Panc1 (cell line): Measurements from ENCODE around the gene FAM83G. TPM values are rescaled to one million over a fixed set of nuclear protein-coding genes. Genes with fewer than 3 reads are reported as not detected.

Experiments used
- ATAC-seq: fragments of 200-7000 bp; cut with Tn5 transposase; 2 replicates; pipeline ENCODE4 v1.9.1; 2020; ENCODE audit warnings: mild to moderate bottlenecking, moderate library complexity
- BruUV-seq: library from RNA; stranded (reverse); fragments of 400-500 nt; replicated peaks from 2 replicates; lab custom pipeline; 2021; lab: Mats Ljungman, UMichigan
- CTCF ChIA-PET: fragments of 300-600 bp; sonication (Branson Sonifier 250); formaldehyde crosslinking; loops from one replicate; lab custom pipeline; 2022; ENCODE audit warnings: antibody characterized with exemption; lab: Charles Lee
- POLR2A ChIA-PET: fragments of 300-600 bp; sonication (Branson Sonifier 250); formaldehyde crosslinking; loops from one replicate; lab custom pipeline; 2022; ENCODE audit warnings: antibody characterized with exemption; lab: Charles Lee
- DNase-seq: peaks from one replicate; pipeline ENCODE4 v3.0.0-alpha.2; 2010; ENCODE audit warnings: low read depth, low spot score
- H3K27ac ChIP-seq: 2 replicates; pipeline ENCODE4 v1.5.1; 2011; ENCODE audit warnings: mild to moderate bottlenecking, low read length, inconsistent platforms
- H3K27me3 ChIP-seq: fragments of 200-500 bp; sonication (Bioruptor generic); 2 replicates; pipeline ENCODE4 v1.6.0; 2014; ENCODE audit warnings: low read length, inconsistent platforms; ENCODE audit not compliant: control insufficient read depth, insufficient read depth
- H3K36me3 ChIP-seq: fragments of 200-500 bp; sonication (Bioruptor generic); 2 replicates; pipeline ENCODE4 v1.5.1; 2014; ENCODE audit warnings: inconsistent platforms, mild to moderate bottlenecking, low read length, moderate library complexity; ENCODE audit not compliant: control insufficient read depth, insufficient read depth
- H3K4me1 ChIP-seq: 2 replicates; pipeline ENCODE4 v1.5.1; 2011; ENCODE audit warnings: inconsistent platforms, mild to moderate bottlenecking, low read length, moderate library complexity; ENCODE audit not compliant: control insufficient read depth, insufficient read depth
- H3K4me3 ChIP-seq, 2 experiments: 2 replicates each; pipeline ENCODE4 v1.5.1; 2011 to 2012; ENCODE audit warnings: low read depth in 2 of 2, low read length in 2 of 2, mild to moderate bottlenecking in 2 of 2, inconsistent platforms in 1 of 2, moderate library complexity in 1 of 2
- H3K9me3 ChIP-seq: fragments of 200-500 bp; sonication (Bioruptor generic); 2 replicates; pipeline ENCODE4 v1.5.1; 2014; ENCODE audit warnings: low read depth, mild to moderate bottlenecking, inconsistent platforms, low read length, moderate library complexity; ENCODE audit not compliant: control insufficient read depth, insufficient read depth
- POLR2AphosphoS5 ChIP-seq: IDR thresholded peaks from 2 replicates; pipeline ENCODE4 v1.6.1; 2012; ENCODE audit warnings: mild to moderate bottlenecking, low read depth, low read length, moderate library complexity
- SIN3A ChIP-seq: IDR thresholded peaks from 2 replicates; pipeline ENCODE4 v1.6.1; 2012; ENCODE audit warnings: low read depth, mild to moderate bottlenecking, low read length, moderate library complexity, borderline replicate concordance; ENCODE audit not compliant: insufficient read depth
- TCF7L2 ChIP-seq: IDR thresholded peaks from 2 replicates; pipeline ENCODE4 v1.6.1; 2011; ENCODE audit warnings: mild to moderate bottlenecking, low read depth, low read length, inconsistent platforms
- in situ Hi-C: cut with HindIII; loops from 2 replicates; pipeline ENCODE4 v1.10.0; 2016; ENCODE audit warnings: low sequenced_read_pairs, low pct_unique_long_range_greater_than_20kb
- intact Hi-C: fragments of 100-400 bp; cut with micrococcal nuclease; formaldehyde crosslinking; loops from one replicate; pipeline ENCODE4 v1.10.0; 2022; ENCODE audit not compliant: unreplicated experiment
- total RNA-seq: library from RNA; stranded (reverse); gene quantifications from one replicate; pipeline ENCODE4 v1.2.1, GENCODE V29; 2021; ENCODE audit not compliant: unreplicated experiment
- TF ChIP-seq, protein P1 (sequence below), 2 experiments: IDR thresholded peaks; 2 replicates each; pipeline ENCODE4 v1.6.1; 2011 to 2012; ENCODE audit warnings: low read depth in 2 of 2, control low read depth in 1 of 2, low read length in 1 of 2, mild to moderate bottlenecking in 1 of 2, moderate library complexity in 1 of 2; ENCODE audit not compliant: insufficient read depth in 1 of 2
- TF ChIP-seq, protein P2 (sequence below): fragments of 450-650 bp; IDR thresholded peaks from 2 replicates; pipeline ENCODE4 v1.5.1; 2017; ENCODE audit warnings: mild to moderate bottlenecking

The FAM83G gene
- total RNA-seq, 1 experiment from 2014 or later = 17.3 TPM

DNA sequence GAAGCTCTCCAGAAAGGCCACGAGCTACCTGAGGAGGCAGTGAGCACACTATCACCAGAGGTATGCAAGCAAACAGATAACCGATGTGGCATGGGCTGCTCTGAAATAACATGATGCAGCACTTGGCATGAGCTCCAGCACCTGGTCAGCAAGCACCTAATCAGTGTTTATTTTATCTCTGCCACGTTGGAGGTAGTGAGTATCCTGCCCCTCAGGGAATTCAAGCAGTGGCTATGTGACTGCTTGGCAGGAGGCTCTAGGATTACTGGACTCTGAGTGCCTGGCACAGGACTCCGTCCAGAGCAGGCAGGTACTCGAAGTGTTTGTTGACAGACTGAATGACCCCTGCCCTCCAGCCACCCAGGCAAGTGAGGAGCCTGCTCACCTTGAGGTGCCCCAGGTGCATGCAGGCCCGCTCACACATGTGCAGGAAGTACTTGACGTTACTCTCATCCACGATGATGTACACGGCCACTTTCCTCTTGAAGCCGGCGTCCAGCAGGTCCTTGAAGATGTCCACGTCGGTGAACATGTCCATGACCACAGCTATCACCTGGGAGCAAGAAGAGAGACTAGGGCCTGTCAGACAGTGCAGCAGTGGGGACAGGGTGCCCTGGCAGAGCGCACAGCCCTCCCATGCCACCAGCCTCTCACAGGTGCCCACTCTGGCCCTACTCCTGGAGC, 16.6 kb downstream of the FAM83G start:
- Histone ChIP-seq H3K4me3 (no peak overlapping the region), H3K36me3 (no peaks in the 10 kb centered on the region), H3K4me1 (0 out of 2 replicates have a peak, but pooled peaks cover 4% of the 10 kb centered on the region), H3K27me3 (no peaks in the 10 kb centered on the region), H3K9me3 (no peaks in the 10 kb centered on the region), H3K27ac (no peak overlapping the region)
- ChIA-PET POLR2A (no interaction called here), CTCF (no interaction called here)
- ATAC-seq (peak; percentile 15; the same call in 1 of the 2 replicates), DNase-seq (no peak)
- TF ChIP-seq, protein P1, sequence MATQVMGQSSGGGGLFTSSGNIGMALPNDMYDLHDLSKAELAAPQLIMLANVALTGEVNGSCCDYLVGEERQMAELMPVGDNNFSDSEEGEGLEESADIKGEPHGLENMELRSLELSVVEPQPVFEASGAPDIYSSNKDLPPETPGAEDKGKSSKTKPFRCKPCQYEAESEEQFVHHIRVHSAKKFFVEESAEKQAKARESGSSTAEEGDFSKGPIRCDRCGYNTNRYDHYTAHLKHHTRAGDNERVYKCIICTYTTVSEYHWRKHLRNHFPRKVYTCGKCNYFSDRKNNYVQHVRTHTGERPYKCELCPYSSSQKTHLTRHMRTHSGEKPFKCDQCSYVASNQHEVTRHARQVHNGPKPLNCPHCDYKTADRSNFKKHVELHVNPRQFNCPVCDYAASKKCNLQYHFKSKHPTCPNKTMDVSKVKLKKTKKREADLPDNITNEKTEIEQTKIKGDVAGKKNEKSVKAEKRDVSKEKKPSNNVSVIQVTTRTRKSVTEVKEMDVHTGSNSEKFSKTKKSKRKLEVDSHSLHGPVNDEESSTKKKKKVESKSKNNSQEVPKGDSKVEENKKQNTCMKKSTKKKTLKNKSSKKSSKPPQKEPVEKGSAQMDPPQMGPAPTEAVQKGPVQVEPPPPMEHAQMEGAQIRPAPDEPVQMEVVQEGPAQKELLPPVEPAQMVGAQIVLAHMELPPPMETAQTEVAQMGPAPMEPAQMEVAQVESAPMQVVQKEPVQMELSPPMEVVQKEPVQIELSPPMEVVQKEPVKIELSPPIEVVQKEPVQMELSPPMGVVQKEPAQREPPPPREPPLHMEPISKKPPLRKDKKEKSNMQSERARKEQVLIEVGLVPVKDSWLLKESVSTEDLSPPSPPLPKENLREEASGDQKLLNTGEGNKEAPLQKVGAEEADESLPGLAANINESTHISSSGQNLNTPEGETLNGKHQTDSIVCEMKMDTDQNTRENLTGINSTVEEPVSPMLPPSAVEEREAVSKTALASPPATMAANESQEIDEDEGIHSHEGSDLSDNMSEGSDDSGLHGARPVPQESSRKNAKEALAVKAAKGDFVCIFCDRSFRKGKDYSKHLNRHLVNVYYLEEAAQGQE (IDR thresholded peaks at IDR 0.05; ENCODE audit: insufficient read depth in 1 of 2, low read depth in 2 of 2, low read length in 1 of 2) = no peak
- TF ChIP-seq TCF7L2 (no peak), POLR2AphosphoS5 (no peak), SIN3A (no peak)
- TF ChIP-seq, protein P2, sequence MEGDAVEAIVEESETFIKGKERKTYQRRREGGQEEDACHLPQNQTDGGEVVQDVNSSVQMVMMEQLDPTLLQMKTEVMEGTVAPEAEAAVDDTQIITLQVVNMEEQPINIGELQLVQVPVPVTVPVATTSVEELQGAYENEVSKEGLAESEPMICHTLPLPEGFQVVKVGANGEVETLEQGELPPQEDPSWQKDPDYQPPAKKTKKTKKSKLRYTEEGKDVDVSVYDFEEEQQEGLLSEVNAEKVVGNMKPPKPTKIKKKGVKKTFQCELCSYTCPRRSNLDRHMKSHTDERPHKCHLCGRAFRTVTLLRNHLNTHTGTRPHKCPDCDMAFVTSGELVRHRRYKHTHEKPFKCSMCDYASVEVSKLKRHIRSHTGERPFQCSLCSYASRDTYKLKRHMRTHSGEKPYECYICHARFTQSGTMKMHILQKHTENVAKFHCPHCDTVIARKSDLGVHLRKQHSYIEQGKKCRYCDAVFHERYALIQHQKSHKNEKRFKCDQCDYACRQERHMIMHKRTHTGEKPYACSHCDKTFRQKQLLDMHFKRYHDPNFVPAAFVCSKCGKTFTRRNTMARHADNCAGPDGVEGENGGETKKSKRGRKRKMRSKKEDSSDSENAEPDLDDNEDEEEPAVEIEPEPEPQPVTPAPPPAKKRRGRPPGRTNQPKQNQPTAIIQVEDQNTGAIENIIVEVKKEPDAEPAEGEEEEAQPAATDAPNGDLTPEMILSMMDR = no peak
- intact Hi-C loops (no loop called here), in situ Hi-C loops (no loop called here)
- BruUV-seq = no TSS peak

DNA sequence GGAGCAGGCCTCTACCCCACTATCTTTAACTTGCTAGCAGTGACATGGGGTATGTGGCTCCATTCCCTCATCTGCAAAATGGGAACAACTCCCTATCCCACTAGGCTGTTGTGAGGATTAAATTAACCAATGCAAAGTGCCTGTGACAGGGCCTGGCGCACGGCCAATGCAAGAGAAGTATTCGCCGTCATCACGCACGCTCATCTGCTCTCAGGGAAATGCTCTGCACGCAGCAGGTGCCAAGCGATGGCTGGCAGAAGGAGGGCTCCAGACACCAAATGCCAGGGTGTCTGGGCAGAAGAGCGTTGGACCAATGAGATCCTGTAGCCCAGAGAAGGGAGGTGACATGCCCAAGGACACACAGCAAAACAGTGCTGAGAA, 17.3 kb downstream of the FAM83G start:
- H3K27ac ChIP-seq = no peak overlapping the region
- intact Hi-C loops = no loop called here
- H3K4me1 ChIP-seq = peaks cover 8% of the 10 kb centered on the region
- H3K36me3 ChIP-seq = no peaks in the 10 kb centered on the region
- no peaks in the 10 kb centered on the region for H3K27me3 ChIP-seq
- H3K9me3 ChIP-seq = no peaks in the 10 kb centered on the region
- ChIA-PET POLR2A (no interaction called here), CTCF (no interaction called here)
- TF ChIP-seq SIN3A = no peak
- TF ChIP-seq, protein P1 (IDR thresholded peaks at IDR 0.05; ENCODE audit: insufficient read depth in 1 of 2, low read depth in 2 of 2, low read length in 1 of 2) = no peak
- TF ChIP-seq, protein P2 = no peak
- no peak for TF ChIP-seq TCF7L2
- no peak for TF ChIP-seq POLR2AphosphoS5
- ATAC-seq = no peak
- no peak overlapping the region for H3K4me3 ChIP-seq
- no peak for DNase-seq
- in situ Hi-C loops = no loop called here
- BruUV-seq = no TSS peak
